Subcutaneous adipose tissue (tissue), 4 donors: Measurements from ENCODE around the gene CD79A. TPM values are rescaled to one million over a fixed set of nuclear protein-coding genes. Genes with fewer than 3 reads are reported as not detected.

Source experiments
- CTCF ChIP-seq: fragments of 450-650 bp; IDR thresholded peaks from one replicate; pipeline ENCODE4 v1.5.1; 2016; ENCODE audit warnings: low read depth, mild to moderate bottlenecking, control low read depth, antibody characterized with exemption, moderate library complexity
- total RNA-seq, 4 donors: library from RNA; depleted of rRNA; stranded (reverse); fragments of >200 nt; gene quantifications; one replicate each; pipeline ENCODE4 v1.1.0, GENCODE V29; 2016

Gene CD79A
- total RNA-seq, 4 donors from 2014 or later, result 0.51 TPM; not detected in 3

- TF ChIP-seq CTCF, result no peak
These were observed 44.0 kb downstream of the CD79A start for GRCh38 chr19:41920882-41921576.

DNA sequence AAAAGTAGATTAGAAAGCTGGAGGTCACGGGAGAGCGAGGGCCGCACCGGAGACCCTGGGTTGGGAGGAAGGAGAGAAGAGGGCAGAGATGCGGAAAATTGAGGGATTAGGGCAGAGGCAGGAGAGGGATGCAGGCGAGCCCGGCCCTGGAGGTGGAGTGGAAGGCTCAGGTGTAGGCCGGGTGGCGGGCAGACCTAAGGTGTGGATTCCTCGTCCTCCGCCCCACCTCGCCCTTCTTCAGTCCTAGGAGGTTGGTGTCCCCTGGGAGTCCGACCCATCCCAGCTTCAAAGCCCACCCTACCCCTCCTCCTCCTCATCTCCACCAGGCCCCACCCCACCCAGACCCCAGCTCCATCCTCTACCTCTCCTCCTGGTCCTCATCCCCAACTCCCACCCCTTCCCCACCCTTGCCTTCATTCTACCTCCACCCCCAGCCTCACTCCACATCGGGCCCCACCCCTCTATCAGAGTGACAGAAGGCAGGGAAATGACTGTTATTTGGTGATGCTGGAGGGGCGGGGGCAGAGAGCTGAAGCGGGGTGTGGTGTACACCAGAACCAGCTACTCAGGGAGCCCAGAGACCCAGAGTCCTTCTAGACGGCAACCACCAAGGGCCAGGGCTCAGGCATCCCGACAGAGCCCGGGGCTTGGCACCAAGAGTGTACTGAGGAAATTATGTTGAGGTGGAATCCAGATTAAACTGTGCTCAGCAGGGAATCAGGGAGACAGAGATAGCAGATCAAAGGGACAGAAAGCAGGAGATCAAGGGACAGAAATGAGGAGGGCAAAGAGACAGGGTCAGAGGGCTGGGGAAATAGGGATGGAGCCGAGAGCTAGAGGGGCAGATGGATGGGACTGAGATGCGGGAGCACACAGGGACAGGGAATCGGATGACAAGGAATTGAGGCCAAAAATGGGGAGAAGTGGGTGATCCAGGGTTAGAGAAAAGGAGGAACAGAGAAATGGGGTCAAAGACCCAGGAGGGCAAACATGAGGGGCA lies 44.8 kb downstream of the CD79A start:
- TF ChIP-seq CTCF, result no peak

GRCh38 chr19:41922585-41922984 lies 45.5 kb downstream of the CD79A start:
- TF ChIP-seq CTCF, result no peak

DNA sequence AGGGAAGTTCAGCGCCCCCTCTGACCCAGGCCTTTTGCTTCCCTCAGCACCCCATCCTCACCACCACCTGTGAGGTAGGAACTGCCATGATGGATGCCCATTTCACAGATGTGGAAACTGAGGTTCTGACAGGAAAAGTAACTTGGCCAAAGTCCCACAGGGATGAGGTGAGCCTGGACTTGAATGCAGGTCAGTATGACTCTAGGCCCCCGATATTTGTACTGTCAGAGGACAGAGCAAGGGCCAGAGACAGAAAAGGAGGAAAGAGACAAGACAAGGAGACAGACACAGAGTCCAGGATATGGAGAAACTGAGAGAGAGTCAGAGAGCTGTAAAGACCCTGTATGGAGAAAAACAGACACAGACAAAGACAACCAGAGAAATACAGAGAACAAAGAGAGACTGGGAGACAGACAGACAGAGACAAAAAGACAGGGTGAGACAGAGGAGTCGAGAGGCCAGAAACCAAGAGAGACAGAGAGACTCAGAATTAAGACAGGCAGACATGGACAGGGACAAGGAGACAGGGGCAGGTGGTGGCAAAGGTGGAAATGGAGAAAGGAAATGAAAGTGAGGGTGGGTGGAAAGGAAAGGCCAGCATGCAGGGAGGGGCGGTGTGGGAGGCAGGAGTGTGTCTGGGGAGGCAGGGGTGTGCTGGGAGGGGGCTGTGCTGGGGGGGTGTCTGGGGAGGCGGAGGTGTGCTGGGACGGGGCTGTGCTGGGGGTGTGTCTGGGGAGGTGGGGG lies 46.1 kb downstream of the CD79A start:
- no peak for TF ChIP-seq CTCF

- TF ChIP-seq CTCF, result no peak
These were observed 47.4 kb downstream of the CD79A start for GRCh38 chr19:41924151-41925145.

DNA sequence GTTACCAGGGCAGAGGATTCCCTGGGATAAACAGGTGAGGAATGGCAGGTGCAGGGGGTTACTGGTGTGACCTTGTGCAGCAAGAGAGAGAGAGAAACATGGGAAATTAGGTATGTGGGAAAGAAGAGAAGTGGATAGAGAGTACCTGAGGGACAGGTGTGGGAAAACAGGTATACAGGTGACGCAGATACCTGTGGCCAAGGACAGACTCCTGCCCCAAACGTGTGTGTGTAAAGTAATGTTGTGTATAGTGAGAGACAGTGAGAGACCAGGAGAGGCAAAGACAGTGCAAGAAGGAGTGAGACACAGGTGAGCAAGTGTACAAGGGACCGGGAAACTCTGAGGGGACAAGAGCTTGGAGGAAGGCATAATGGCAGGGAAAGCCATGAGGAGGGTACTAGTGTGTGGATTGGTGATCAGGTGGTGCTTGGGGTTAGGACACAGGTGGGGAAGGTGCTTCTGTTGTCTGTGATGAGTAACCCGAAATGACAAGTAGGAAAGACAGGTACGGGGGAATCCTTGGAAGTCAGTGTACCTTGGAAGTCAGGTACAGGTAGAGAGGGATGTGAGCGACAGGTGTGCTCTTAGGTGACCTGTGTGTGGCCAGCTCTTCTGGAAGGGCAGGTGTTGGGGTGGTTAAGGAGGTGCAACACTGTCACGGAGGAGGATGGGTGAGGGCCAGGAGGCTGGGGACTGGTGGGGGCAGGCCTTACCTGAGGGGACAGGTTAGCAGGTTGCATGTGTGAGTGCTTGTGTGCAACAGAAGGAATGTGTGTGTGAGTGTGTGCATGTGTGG lies 48.3 kb downstream of the CD79A start:
- no peak for TF ChIP-seq CTCF
